Stimulated activated CD8-positive, alpha-beta memory T cell treated with anti-CD3 and anti-CD28 coated beads, Interleukin-4, amount 100 ng/mL, for 48 hours (primary cell): ENCODE data around the gene PAX5.
A peak's percentile ranks its signal among the peaks of the same experiment; 100 is the strongest.

Source experiments
- DNase-seq: peaks from one replicate; pipeline ENCODE4 v3.0.0-alpha.2; 2020

PAX5 gene

DNA sequence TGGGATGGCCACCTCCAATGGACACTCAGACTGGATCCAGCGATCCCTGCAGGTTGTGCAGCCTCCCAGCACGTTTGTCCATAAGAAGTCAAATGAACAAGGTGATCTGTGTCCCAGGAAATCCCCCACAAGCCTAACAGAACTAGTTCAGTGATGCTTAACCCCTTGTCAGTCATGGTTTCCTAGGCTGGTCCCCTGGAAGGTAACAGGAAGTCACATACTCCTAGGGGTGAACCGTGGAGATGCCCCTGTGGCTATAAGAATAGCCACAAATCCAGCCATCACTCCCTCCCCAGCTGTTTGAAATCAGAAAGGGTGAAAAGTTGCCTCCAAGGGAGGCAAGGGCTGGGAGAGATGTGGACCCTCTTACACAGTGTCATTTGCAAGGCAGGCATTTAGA is 22.5 kb downstream of the PAX5 start:
- no peak for DNase-seq

DNA sequence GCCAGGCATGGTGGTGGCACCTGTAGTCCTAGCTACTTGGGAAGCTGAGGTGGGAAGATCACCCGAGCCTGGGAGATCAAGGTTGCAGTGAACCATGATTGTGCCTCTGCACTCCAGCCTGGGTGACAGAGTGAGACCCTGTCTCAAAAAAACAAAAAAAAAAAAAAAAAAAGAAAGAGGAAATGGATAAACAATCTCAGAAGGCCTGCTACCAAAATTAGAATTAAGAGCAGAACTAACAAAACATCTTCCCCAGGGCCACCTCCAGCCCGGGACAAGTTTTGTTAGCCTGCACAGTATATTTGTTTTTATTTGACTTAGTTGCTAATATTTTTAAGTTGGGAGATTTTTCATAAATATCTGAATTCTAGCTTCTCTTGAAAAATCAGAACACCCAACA is 23.1 kb downstream of the PAX5 start:
- DNase-seq, result no peak

DNA sequence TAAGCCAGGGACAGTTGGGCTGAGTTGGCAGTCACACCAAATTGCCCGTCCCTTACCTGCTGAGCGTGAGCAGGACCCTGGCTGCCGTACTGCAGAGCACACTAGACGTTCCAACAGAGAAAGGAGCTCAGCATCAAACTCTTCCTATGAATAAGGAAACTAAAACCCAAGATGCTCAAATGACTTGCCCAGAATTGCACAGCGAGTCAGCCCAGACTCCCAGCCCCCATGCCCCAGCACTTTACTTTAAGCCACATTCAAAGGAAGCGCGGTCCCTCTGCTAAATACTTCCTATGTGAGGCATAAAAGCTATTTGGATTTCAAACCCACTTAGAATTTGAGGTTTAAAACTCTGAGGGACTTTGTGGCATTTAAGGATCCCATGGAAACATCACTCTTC is 23.9 kb downstream of the PAX5 start:
- DNase-seq, result no peak

DNA sequence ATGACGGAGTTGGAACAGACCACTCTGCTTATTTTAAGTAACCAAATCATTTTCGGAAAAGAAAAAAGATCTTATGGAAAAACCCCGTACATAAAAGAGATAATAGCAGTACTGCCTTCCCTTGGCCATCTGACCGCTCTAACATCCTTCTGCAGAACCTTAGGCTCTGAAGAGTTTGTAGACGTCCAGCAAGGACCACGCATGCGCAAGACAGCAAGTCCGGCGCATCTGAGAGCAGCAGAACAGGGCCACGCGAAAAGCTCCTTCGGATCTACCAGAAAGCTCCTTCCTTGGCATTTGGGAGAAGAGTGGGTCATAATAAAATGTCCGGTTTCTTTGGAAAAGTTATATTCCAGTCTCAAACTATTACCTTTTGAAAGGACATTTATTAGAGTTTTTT is 26.8 kb downstream of the PAX5 start:
- DNase-seq, result no peak

DNA sequence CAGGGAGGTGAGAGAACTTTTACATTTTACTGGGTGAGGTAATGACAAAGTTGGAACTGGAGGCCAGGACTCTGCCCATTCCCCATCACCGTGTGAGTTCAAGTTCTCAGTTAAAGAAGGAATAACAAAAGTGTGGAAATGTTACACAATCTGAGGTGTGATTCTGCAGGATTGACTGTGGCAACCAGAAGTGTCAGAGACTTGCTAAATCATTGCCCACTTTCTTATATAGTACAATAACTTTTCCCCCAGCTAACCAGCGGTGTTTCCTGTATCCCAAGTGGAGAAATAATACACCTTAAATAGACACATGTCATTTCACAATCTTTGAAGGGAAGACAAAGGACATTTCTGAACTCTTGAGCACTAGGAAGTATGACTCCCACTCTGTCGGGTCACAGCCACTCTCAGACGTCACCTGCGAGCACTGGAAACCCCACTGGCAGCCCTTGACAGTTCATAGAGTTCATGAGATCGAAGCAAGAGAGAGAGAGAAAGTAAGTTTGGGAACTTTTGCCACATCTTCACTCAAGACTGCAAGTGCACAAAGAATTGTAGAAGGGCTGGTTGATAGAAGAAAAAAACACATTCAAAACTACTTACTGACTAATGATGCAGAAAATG is 28.4 kb downstream of the PAX5 start:
- no peak for DNase-seq

DNA sequence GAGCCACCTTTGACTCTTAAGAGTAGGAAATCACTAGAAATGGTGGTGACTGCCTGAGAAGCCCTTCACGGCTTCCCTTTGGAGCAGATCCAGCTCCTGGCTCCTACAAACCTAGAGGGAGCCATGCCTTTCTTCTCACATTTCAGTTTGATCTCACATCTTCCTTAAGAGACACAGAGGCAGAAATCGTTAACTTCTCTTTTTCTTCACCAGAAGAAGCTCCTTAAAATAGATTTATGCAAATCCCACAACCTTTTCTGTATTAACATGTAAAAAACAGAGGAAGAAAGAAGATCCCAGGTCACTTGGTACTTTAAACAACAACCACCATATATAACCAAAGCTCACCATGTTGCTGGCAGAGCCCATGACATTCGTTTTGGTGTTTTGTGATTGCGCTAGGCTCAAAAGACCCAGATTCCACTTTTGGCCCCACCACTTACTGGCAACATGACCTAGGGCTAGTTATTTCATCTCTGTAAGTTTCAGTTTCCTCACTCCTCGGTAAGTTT is 29.6 kb downstream of the PAX5 start:
- DNase-seq, result no peak

DNA sequence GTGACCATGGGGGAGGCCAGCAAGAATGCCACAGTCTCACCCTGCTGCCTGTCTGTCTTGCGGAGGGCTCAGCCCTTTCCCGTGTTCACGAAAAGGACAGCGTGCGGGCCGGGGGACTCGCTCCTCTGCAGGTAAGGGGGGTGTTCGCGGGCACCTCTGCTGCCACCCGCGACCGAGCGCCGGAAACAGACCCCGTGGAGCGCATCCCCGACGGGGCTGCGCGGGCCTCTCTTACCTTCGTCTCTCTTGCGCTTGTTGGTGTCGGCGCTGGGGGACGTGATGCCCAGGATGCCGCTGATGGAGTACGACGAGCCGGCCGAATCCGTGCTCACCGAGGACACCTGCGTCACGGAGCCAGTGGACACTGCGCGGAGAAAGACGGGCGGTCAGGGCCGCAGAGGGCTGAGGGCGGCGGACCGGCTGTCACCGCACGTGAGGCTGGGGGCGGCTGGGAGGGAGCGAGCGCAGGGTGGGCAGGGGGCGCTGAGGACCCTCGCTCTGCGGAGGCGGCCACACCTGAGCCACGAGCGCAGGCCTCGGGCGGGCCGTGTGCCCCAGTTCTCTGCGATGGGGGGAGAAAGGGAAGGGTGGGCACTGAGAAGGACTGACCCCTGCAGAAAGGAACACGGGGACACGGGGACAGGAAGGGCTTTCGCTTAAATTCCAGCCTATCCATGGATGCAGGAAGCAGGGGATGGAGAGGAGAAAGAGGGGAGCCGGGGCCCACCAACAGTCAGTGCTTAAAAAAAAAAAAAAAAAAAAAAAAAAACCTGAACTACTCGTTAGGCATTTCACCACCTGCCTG is 31.5 kb downstream of the PAX5 start:
- no peak for DNase-seq

DNA sequence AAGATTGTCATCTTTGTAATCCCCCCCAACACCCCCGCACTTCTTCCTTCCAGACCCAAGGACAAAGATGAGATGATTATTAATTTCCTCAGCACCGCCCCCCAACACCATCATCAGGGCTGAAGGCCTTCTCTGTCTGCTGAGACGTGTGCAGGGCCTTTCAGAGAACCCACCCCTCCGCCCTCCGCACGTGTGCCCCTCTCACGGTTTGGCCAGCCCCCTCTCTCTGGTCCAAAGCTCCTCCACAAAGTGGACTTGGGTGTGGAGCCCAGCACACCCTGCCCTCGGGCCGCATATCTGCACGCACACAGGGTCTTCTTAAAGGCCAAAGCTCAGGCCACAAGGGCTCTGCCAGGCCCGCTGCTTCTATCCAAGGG is 32.0 kb downstream of the PAX5 start:
- DNase-seq, result no peak

DNA sequence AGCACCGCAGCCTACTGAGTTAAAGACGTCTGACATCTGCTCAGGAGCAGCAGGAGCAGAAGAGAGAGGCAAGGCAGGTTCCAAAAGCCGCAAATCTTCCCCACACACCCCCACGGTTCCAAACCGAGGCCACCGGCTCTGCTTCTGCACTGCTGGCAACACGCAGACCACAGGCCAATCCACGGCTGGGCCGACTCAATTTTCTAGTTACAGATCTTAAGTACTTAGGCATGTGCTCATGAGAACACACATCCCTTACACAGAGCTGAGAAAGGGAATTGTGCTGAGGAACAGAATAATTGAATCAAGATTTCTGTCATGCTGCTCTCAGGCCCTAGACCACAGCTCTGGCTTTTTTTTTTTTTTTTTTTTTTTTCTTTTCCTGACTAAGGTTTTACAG is 32.6 kb downstream of the PAX5 start:
- DNase-seq, result no peak

DNA sequence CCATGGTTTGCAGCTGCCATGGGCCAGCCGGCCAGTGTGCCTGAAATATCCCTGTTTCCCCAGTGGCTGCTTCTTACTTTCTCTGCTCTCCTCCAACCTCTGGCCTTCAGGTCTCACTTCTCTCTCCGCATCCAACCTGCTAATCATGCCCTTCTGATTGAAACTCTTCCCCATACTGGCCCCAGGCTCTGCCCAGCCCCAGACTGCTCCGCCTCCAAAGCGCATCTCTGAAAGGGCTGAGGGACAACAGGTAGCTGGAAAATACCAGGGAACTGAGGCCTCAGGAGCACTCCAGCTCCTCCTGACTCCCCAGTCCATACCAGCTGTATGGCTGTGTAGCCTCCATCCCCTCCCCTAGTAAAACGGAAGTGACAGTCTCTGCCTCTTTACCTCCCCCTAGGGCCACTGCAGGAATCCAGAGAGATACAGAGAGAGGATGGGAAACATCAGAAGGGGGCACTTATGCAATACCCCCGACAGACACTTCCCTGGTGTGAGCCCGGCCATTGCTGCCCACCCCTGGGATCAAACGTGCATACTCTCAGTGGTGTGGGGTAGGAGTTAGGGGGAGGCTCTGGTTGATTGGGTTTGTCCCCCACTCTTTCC is 34.2 kb downstream of the PAX5 start:
- DNase-seq, result no peak

DNA sequence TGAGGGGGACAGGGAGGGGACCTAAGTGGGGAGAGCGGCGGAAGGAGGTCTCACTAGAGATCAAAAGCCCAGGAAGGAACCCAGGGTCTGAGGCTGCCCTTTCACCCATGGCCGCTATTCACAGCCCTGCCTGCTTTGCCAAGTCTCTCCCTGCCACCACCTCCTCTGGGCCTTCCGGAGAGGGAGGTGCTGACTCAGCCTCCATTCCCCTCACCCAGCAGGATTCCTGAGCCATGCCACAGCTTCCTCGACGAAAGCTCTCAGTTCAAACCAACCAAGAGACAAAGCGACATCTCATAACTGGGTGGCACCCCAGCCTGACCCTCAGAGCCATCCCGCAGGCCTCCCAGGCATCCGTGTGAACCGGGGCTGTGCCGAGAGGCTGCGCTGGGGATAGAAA is 36.7 kb downstream of the PAX5 start:
- no peak for DNase-seq

DNA sequence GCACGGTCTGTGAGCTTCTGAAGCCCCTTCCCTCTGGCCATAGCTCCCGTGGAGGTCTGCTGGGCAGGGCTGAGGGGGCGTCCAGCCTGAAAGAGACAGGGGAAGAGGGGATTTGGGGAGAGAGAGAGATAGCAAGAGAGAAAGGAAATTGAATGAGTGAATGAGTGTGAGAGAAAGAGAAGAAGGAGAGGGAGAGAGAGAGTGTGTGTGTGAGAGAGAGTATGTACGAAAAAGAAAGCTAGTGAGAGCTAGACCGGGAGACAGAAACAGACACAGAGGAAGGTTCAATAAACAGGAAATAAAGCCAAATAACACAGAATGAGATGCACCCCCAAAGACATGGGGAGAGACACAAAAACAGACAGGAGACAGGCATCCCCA is 37.4 kb downstream of the PAX5 start:
- DNase-seq, result no peak

DNA sequence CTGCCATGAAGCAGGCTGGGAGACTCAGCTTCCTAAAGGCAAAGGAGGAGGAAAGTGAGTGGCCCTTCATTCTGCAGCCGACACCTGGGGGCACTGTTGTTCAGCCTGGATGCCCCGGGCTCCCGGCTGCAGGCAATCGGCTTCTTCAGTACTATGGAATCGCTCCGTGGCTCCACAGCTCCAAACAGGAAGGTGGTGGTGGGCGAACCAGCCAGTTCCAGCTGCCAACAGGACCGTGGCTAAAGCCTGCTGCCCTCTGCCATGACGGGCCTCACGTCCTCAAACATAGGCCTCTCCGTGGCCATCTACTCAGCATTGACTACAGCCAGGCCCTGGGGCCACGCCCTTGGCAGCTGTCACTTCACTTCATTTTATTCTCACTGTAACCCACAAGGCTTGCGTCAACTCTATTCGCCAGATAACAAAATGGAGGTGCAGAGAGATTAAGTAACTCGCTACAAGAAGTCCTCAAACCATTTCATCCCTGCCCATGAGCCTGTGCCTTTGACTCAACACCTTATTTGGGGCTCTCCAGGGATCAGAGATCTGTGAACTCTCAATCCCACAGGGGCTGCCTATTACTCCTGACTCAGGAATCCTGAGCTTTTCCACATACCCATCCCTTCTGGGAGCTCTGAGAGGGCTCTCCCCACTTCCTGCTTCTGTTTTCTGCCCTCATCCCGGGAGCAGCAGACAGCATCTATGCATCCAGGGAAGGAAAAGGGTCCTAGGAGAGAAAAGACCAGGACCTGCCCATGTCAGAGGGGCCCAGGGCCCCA is 38.0 kb downstream of the PAX5 start:
- peak; percentile 73 for DNase-seq

DNA sequence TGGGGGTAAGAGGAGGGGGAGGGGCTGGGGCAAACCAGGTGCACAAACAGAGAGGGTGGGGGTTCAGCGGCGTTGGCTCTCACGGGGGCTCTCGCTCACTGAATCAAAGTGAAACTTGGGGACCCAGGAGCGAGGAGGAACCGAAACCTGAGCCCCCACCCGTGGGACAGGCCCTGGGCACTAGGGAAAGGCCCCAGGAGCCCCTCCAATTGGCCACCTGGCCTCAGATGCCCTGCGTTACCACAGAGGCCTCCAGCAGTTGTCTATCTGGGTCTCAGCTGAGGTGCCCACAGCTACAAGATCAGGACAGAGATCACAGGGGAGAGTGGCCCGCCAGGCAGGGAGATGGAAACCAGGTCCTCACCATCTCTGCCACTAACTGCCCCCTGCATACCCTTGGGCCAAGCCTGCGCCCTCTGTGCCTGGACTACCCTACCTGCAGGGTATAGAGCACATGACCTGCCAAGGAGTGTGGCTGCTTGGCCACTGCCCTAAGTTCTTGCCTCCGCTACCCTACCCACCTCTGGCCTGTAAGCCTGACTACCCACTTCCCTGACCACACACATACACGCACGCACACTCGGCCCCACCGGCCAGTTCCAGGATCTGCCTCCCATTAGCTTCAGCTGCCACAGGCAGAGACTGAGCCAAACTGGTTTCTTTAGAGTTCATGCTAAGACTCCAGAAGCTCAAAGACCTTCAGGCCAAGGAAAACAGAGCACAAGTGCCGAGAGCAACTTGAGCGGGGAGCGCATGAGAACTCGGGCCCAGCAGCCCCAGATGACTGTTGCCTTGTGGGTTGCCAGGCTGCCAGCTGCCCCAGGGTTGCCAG is 39.9 kb downstream of the PAX5 start:
- DNase-seq, result no peak

DNA sequence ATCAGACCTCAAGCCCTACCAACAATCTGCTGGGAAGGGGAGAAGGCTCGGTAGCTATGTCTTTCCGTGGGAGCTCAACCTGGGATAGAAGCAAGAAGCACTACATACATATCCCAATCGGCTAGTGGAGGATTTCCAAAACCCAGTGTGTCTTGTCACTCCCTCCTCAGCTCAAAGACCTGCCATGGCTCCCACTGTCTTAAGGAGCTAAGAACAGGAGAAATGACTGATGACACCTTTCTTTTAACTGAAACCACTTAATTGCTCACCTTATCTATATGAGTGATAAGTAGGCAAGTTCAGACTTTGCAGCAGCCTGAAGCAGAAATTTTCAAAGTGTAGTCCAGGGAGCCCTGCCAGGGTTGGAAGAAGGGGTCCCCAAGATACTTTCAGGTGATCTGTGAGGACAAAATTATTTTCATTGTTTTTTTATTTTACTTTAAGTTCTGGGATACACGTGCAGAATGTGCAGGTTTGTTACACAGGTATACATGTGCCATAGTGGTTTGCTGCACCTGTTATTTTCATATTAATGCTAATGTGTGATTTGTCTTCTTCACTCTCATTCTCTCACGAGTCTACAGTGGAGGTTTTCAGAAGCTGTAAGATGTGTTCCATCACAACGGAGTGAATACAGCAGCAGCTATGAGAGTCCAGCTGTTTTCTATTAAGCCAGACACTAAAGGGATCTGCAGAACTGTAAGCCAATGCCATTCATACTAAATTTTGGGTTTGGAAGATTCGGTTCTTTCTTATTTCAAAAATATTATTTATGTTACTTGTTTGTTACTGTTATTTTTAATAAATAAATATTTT is 41.4 kb downstream of the PAX5 start:
- DNase-seq, result no peak

DNA sequence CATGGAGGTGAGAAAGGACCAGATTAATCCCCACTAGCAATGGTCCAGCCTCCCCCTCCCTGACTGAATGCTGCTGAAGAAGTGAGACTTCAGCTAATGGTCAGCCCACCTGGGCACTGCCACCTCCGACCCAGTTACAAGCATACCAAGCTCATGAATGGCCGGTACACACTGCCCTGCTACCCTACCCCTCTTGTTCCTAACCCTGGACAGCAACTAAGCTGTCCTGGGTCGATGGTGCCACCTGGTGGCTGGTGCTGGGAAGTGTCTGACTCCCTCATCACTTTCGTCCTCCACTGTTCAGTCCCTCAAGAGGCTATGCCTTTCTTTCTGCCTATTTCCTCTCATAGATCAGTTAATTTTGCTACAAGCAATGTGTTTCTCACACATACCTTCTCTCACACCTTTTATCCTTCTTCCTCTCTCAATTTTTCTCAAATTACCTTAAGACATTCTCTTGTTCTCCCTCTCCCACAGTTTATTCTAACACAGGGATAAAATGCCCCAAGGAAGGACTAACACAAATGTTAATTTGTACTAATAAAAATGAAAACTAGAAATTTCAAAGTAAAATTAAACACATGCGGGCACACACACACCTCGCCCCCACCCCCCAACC is 42.4 kb downstream of the PAX5 start:
- peak; percentile 81 for DNase-seq

DNA sequence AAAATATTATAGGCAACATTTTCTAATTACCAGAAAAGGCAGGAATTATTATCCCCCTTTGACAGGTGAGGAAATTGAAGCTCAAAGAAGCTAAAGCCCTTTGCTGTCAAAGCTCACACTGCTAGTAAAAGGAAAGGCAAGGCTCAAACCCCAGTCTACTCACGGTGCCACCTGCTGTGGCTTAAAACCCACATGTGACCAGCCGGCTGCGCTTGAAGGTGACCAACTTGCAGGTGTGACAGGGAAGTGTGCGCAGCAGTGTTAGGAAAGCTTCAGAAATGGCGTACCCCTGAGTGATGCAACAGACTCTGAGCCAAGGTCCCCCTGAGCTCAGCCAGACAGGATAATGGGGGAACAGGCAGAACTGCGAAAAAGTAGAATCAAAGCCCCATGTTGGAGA is 45.2 kb downstream of the PAX5 start:
- DNase-seq, result no peak

DNA sequence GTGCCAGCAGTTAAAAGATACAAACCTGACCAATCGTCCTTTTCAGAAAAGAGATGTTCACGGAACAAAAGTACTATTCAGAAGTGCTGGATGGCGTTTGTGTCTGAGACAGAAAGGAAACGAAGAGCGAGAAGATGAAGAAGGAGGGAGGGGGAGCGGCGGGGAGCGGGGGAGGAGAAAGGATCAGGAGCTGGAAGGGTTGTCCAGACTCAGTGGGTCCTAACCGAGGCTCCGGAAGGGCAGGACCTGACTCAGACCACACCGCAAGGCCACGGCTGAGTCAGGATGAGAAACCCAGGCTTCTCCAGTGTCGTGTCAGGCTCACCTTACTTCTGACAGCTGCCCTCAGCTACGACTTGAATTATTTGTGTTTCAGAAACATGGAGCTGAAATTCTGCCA is 46.2 kb downstream of the PAX5 start:
- DNase-seq, result no peak

DNA sequence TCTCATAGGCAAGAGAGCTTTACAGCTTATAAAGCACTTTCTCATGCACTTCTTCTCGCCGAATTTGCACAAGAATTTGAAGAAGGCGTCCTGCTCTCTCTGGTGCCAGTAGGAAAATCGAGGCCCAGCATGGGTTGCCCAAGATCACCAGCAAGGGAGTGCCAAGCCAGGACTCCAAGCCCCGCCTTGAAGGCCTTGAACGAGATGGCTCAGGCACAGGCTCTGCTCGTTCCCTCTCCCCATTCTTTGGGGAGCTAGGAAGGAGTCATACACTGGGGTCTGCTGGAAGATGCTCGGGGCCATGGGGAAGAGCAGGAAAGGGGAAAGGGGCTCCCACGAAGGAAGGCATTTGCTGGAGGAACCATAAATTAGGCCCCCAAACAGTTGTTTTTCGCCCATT is 46.7 kb downstream of the PAX5 start:
- no peak for DNase-seq

DNA sequence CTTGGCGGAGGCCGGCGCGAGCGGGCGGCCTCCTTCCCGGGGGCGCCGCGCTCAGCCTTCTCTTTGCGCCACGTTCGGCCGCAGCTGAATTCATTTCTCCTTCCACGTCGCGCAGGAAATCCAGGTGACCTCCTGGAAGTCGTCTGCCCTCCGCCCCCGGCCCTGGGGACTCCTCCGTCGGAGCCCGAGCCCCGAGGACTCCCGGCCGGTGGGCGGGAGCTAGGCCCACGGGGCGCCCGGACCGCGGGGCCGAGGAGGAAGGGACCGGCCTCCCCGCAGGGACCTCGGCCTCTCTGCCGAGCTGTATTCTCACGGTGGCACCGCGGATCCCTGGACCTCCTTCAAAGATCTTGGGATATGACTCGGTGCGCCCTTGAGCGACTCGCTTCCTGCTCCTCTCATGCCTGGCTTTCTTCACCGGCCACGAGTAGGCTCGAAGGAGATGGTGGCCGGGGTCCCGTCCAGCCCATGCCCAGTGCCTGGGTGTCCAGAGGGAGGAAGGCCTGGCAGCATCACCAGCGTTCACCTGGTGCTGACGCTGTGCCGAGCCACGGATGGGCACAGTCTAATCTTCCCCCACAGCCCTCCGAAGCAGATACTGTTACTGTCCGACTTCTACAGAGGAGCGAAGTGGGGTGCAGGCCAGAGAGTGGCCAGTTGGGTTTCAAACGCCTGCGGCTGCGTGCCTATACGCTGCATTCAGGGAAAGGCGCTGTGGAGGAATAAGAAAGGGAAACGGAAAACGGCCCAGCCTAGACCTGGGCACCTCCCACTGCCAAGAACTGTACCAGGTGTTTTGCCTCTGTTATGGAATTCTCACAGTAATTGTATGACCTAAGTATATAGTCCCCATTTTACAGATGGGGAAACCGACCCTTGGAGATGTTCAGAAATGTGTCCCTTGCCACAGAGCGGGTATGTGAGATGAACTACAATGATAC is 47.3 kb downstream of the PAX5 start:
- no peak for DNase-seq
